Measurements from ENCODE around the gene HS2ST1.
"Not testable (repeated sequence)": the region's sequence is repeated elsewhere in the genome, so short reads cannot be mapped to it uniquely, and the experiment has no call there.

Gene HS2ST1

GRCh38 chr1:87028576-87028975 is 114.1 kb downstream of the HS2ST1 start:
- DNase-seq = no peak

- no peak for DNase-seq
These were observed 116.6 kb downstream of the HS2ST1 start for GRCh38 chr1:87030740-87031690.

GRCh38 chr1:87034351-87034750 is 119.9 kb downstream of the HS2ST1 start:
- DNase-seq = no peak

GRCh38 chr1:87039096-87039495 is 124.7 kb downstream of the HS2ST1 start:
- no peak for DNase-seq

GRCh38 chr1:87042111-87042811 is 127.8 kb downstream of the HS2ST1 start:
- no peak for DNase-seq

GRCh38 chr1:87044424-87044823 is 130.0 kb downstream of the HS2ST1 start:
- DNase-seq = no peak

GRCh38 chr1:87044840-87045239 is 130.4 kb downstream of the HS2ST1 start:
- DNase-seq = no peak

GRCh38 chr1:87045761-87046304 is 131.4 kb downstream of the HS2ST1 start:
- no peak for DNase-seq

GRCh38 chr1:87046951-87047350 is 132.5 kb downstream of the HS2ST1 start:
- no peak for DNase-seq

- DNase-seq = no peak
These were observed 133.8 kb downstream of the HS2ST1 start for GRCh38 chr1:87048237-87048636.

GRCh38 chr1:87051965-87052364 is 137.5 kb downstream of the HS2ST1 start:
- no peak for DNase-seq

- DNase-seq = no peak
These were observed 138.0 kb downstream of the HS2ST1 start for GRCh38 chr1:87052400-87052799.

GRCh38 chr1:87052961-87053360 is 138.5 kb downstream of the HS2ST1 start:
- DNase-seq = no peak

GRCh38 chr1:87053446-87053845 is 139.0 kb downstream of the HS2ST1 start:
- DNase-seq = no peak

- no peak for DNase-seq
These were observed 142.5 kb downstream of the HS2ST1 start for GRCh38 chr1:87056974-87057373.

- no peak for DNase-seq
These were observed 143.9 kb downstream of the HS2ST1 start for GRCh38 chr1:87058343-87058649.

GRCh38 chr1:87061742-87062156 is 147.3 kb downstream of the HS2ST1 start:
- no peak for DNase-seq

GRCh38 chr1:87062687-87063086 is 148.3 kb downstream of the HS2ST1 start:
- no peak for DNase-seq

GRCh38 chr1:87064309-87064708 is 149.9 kb downstream of the HS2ST1 start:
- no peak for DNase-seq

- no peak for DNase-seq
These were observed 150.6 kb downstream of the HS2ST1 start for GRCh38 chr1:87064986-87065385.

- DNase-seq = not testable (repeated sequence)
These were observed 152.3 kb downstream of the HS2ST1 start for GRCh38 chr1:87066708-87067107.

GRCh38 chr1:87072411-87072810 is 158.0 kb downstream of the HS2ST1 start:
- no peak for DNase-seq

GRCh38 chr1:87072904-87073303 is 158.5 kb downstream of the HS2ST1 start:
- DNase-seq = no peak
